ENCODE measurements around the gene ITGB8.

DNA sequence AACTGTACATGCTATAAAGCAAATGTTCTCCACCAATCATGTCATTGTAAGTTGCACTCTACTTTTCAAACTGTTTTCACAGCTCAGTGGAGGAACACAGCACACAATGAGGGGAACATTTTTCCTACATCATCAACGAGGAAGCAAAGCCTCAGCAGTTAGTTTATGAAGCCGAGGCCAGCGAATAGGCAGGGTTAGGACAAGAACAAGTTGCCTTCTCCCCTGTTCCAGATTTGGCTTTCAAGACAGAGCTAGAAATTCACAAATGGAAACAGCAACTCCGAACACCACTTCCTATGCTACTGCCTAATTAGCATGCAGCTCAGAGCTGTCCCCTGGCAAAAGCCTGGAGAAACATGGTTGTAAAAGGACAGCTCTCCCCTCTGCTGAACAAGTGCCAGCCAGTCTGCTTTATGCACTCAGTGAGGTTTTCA lies 19.8 kb downstream of the ITGB8 start:
- TF ChIP-seq, protein P1, sequence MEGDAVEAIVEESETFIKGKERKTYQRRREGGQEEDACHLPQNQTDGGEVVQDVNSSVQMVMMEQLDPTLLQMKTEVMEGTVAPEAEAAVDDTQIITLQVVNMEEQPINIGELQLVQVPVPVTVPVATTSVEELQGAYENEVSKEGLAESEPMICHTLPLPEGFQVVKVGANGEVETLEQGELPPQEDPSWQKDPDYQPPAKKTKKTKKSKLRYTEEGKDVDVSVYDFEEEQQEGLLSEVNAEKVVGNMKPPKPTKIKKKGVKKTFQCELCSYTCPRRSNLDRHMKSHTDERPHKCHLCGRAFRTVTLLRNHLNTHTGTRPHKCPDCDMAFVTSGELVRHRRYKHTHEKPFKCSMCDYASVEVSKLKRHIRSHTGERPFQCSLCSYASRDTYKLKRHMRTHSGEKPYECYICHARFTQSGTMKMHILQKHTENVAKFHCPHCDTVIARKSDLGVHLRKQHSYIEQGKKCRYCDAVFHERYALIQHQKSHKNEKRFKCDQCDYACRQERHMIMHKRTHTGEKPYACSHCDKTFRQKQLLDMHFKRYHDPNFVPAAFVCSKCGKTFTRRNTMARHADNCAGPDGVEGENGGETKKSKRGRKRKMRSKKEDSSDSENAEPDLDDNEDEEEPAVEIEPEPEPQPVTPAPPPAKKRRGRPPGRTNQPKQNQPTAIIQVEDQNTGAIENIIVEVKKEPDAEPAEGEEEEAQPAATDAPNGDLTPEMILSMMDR (IDR thresholded peaks at IDR 0.05; ENCODE audit: insufficient read depth, low read length) = no peak
- TF ChIP-seq GABPA (IDR thresholded peaks at IDR 0.05; ENCODE audit: low read depth) (no peak), POLR2AphosphoS5 (IDR thresholded peaks at IDR 0.05; ENCODE audit: low read depth) (no peak), SPI1 (IDR thresholded peaks at IDR 0.05; ENCODE audit: borderline replicate concordance, low read depth) (no peak)
- TF ChIP-seq, protein P2, sequence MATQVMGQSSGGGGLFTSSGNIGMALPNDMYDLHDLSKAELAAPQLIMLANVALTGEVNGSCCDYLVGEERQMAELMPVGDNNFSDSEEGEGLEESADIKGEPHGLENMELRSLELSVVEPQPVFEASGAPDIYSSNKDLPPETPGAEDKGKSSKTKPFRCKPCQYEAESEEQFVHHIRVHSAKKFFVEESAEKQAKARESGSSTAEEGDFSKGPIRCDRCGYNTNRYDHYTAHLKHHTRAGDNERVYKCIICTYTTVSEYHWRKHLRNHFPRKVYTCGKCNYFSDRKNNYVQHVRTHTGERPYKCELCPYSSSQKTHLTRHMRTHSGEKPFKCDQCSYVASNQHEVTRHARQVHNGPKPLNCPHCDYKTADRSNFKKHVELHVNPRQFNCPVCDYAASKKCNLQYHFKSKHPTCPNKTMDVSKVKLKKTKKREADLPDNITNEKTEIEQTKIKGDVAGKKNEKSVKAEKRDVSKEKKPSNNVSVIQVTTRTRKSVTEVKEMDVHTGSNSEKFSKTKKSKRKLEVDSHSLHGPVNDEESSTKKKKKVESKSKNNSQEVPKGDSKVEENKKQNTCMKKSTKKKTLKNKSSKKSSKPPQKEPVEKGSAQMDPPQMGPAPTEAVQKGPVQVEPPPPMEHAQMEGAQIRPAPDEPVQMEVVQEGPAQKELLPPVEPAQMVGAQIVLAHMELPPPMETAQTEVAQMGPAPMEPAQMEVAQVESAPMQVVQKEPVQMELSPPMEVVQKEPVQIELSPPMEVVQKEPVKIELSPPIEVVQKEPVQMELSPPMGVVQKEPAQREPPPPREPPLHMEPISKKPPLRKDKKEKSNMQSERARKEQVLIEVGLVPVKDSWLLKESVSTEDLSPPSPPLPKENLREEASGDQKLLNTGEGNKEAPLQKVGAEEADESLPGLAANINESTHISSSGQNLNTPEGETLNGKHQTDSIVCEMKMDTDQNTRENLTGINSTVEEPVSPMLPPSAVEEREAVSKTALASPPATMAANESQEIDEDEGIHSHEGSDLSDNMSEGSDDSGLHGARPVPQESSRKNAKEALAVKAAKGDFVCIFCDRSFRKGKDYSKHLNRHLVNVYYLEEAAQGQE (IDR thresholded peaks at IDR 0.05; ENCODE audit: insufficient replicate concordance, low read depth) = no peak
